SK-N-SH (cell line): ENCODE data around the gene CCDC171.

Experiments used
- CTCF ChIP-seq: fragments of 200-600 bp; sonication (generic); IDR thresholded peaks from 2 replicates; pipeline ENCODE4 v1.6.1; 2017; ENCODE audit warnings: antibody characterized with exemption, mild to moderate bottlenecking, moderate library complexity
- POLR2AphosphoS5 ChIP-seq: IDR thresholded peaks from 2 replicates; pipeline ENCODE4 v1.6.1; 2012; ENCODE audit warnings: low read depth, low read length
- REST ChIP-seq: IDR thresholded peaks from 2 replicates; pipeline ENCODE4 v1.6.1; 2012; ENCODE audit warnings: mild to moderate bottlenecking, low read depth, low read length, moderate library complexity
- RFX5 ChIP-seq: IDR thresholded peaks from 2 replicates; pipeline ENCODE4 v1.6.1; 2012; ENCODE audit warnings: mild to moderate bottlenecking, improper control_type of control experiment, low read length
- TAF1 ChIP-seq: IDR thresholded peaks from 2 replicates; pipeline ENCODE4 v1.6.1; 2012; ENCODE audit warnings: low read depth, mild to moderate bottlenecking, low read length, moderate library complexity, borderline replicate concordance
- TCF12 ChIP-seq: IDR thresholded peaks from 2 replicates; pipeline ENCODE4 v1.4.0; 2012
- USF2 ChIP-seq: fragments of 150-350 bp; IDR thresholded peaks from 2 replicates; pipeline ENCODE4 v1.6.1; 2017; ENCODE audit warnings: antibody characterized with exemption, low read length, low read depth, borderline replicate concordance
- YY1 ChIP-seq: IDR thresholded peaks from 2 replicates; pipeline ENCODE4 v1.4.0; 2012; ENCODE audit warnings: low read depth, mild to moderate bottlenecking

- TF ChIP-seq CTCF (no peak), USF2 (no peak), YY1 (no peak), TAF1 (no peak), RFX5 (no peak), POLR2AphosphoS5 (no peak), REST (no peak), TCF12 (no peak)
Measured at GRCh38 chr9:15966471-15966870, 413.6 kb downstream of the CCDC171 start.
